Stimulated activated CD8-positive, alpha-beta memory T cell treated with anti-CD3 and anti-CD28 coated beads, Interleukin-15, amount 100 ng/mL, for 4 hours (primary cell): ENCODE measurements around the gene IER3.

Source experiments
- DNase-seq, 2 donors: peaks; one replicate each; pipeline ENCODE4 v3.0.0-alpha.2; 2020; ENCODE audit warnings: low read depth in 2 of 2

IER3 gene

DNA sequence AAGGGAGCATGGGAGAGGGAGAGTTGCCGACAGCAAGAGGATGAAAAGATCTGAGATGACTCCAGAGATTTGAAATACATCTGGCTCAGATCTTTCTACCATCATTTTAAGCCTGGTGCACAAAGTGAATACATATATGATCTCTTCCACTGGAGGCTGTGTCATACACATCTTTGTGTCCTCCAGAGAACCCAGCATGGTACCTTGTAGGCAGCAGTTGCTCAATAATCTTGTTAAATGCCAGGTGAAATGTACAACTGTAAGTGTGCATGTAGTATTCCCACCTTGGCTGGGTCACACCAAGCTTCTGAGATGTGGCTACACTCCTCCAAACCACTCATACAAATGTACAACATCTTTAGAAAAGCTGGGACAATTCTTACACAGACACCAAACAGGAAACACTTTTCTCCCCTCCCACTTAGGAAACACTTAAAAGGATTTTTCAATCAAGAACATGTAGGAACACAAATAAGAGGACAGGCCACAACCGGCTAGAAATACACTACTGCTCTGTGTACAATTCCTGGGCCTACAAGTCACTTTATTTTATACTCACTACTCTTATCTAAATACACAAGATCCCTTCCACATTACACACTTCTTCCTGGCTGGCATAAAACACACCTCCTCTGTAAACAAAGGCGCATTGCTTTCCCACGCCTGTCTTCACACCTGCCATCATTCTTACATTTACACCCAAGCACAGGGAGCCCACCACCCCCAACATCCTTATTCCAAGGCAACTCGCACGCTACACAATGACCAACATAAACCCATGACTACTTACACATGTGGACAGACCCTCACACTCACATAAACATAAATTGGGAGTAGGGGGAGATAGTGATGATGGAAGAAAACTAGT is 3.8 kb upstream of the IER3 start:
- DNase-seq = no peak

DNA sequence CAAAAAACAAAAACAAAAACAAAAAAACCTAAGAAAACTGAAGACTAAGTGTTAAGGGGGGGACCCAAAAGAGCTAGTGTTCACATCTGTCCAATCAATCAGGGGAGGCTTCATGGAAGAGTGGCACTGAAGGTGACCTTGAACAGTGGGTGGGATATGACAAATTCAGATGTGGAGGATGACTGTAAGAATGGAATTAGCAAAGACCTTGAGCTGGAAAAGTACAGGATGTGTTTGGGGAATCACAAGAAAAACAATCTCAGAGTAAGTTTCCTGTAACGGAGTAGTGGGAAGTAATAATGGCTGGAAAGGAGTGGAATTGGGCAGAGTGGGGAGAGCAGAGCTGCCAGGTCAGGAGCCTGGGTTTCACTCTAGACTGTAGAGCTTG is 2.9 kb upstream of the IER3 start:
- DNase-seq = no peak

DNA sequence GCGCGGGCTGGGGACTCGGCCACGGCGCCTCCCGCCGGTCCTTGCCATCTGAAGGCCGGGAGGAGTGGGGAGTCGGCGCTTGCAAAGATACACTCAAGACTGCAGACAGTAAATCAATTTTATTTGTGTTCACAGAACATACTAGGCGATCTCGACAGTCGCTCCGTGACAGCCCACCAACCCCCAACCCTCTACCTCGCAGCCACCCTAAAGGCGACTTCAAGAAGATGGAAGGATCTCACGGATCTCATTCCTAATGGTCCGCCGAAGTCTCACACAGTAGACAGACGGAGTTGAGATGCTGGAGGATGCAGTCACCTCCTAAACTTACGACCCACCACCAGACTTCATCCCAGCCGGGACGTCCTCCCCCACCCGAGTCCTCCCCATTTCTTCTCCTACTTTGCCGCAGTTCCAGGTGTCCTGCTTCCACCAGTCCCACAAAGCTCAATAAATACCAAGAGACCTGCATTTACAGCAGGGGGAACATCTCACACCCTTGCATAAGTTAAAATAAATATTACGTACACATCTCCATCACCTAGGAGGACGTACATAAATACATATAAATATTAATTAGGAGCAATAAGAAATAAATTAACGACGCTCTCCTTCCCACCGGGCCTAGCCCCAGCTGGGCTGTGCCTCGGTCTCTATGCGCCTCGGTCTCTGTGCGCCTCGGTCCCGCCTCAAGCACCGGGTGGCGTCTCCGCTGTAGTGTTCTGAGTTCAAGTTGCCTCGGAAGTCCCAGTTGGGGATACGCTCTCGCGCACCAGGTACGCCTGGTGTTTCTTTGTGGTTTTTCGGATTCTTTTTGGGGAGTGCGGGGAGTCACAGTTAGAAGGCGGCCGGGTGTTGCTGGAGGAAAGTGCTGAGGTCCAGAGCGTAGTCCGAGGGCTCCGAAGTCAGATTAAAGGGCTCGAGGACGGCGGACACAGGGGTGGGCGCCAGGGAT is 971 bp downstream of the IER3 start:
- peak in 1 of 2 donors; percentile 30 for DNase-seq

DNA sequence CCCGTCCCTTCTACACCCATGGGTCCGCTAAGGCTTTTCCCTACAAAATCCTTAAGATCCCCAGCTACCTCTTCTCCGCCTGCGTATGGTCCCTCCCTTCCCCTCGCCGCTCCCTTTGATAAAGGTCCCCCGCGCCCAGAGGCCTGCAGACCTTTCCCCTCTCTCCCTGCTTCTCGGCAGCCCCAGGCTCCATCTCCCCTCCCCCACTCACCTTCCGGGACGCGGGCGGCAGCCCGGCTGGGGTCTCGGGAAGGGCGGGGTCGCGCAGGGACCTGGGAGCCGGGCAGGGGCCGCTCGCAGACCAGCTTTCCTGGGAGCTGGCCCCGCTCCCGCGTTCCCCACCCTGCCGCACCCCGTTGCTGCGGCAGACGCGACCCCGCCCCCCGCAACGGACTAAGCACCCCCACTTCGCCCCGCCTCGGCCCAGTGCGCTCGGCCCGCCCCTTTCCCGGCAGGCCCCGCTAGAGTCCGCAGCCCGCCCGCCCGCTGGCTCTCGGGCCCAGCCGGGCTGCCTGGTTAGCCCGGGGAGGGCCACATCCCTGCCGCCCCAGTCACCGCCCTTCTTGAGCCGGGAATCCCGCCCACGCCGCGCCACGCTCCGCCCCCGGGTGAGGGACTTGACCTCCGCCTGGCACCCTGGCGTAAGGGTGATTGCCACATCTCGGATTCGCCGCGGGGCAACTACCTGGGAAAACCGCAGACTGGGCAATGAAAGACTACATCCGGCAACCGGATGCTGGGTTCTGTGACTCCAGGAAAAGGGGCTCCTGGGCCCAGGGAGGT is 1.8 kb downstream of the IER3 start, which contains the start of gene FLOT1:
FLOT1 (minus strand) TSS at position 372 of the 783 bp plus-strand sequence. CDS start 498 bp downstream, outside the sequence.
- DNase-seq = peak; percentile 89 to 94

DNA sequence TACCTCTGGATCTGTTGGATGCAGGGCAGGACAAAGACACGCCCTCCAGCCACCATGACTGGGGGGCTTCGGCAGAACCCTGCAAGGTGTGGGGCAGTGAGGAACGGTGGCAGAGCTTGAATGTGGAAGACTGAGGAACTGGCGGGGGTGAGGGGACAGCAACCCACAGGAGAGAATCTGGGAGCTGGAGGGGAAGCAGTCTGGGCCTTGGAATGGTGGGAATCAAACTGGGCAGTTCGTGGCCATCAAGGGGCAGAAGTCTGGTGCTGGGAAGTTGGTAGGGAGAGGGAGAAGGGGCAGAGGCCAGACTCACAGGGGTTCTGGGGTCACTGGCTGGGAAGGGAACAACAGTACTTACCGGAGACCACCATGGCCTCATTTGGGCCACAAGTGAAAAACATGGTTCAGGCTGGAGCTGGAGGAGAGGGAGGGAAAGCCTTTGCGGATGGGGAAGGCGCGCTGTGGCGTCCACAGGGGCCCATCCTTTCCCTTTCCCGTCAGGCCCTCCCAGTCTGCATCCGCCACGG is 2.5 kb downstream of the IER3 start:
- peak in 1 of 2 donors; percentile 44 for DNase-seq

DNA sequence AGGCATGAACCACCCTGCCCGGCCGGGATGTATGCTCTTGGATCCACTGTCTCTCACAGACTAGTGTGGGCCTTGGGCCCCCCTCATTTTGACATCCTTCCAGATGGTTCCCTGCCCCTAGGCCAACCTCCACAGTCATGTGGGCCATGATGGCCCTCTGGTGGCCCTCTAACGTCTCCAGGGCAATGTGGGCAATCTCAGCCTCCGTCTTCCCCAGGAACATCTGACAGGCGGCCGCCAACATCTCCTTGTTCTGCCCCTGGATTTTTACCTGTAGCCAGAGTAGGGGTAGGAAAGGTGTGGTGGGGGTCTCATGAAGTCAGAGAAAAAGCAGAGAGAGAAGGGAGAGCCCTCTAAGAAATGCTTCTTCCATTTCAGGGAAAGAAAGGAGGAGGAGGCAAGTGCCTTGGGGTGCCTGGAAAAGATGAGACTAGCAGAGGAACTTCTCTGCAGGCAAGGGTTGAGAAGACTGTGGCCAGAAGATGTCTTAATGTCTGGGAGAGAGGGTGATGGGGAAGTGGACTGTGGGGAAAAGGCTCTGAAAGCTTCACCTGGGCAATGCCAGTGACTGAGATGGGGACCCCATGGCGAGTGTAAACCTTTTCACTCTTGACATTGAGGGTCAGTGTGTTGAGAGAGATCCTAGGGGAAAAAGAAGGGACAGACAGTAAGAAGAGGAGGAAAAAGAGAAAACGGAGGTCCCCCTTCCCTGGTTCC is 3.1 kb downstream of the IER3 start:
- peak in 1 of 2 donors; percentile 26 for DNase-seq

DNA sequence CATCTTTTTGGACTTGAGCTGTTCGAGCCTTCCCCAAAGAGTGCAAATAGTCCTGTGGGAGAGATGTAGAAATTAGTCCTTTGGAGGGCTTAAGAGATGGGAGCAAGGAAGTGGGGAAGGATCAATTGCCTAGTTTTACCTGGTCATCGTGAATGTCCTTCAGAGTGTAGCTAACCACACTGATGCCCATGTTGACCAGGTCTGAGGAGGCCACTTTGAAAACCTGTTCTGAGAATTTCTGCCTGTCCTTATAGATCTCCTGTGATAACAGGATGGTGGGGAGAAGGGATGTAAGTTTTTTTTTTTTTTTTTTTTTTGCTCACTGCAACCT is 3.8 kb downstream of the IER3 start:
- DNase-seq = no peak

DNA sequence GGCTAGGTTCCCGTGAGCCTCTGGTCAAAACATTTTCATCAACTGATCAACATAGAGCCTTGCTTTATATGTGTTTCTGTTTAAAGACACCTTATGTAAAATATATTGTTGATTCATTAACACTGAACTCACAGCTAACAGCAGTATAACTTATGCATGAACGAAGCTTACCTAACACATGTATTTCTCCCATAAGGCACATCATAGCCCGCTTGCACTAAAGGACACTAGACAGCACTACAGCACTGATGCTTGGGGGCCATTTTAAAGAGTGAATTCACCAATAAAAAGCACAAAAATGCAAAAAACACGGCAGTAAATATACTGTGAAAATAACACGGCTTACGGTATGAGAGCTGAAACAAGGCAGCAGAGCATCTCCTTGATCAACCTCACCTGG is 5.8 kb downstream of the IER3 start:
- DNase-seq = no peak

DNA sequence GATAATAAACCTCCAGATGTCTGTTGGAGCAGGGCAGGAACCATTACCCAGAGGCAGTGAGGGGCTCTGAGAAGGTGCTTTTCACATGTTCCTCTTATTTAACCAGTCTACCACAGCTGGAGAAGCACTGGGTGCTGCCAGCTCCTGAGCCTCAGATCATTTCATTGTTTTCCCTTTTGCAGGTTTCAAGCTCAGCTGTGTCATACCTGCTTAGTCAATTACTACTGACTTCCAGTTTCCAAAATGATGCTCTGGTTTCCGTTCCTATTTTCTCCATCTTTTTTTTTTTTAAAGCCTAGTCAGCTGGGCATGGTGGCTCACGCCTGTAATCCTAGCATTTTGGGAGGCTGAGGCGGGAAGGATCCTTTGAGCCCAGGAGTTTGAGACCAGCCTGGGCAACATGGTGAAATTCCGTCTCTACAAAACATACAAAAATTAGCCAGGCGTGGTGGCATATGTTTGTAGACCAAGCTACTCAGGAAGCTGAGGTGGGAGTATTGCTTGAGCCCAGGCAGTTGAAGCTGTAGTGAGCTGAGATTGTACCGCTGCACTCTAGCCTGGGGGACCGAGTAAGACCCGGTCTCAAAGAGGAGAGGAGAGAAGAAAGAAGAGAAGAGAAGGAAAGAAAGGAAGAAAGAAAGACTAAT is 8.6 kb downstream of the IER3 start:
- no peak for DNase-seq

DNA sequence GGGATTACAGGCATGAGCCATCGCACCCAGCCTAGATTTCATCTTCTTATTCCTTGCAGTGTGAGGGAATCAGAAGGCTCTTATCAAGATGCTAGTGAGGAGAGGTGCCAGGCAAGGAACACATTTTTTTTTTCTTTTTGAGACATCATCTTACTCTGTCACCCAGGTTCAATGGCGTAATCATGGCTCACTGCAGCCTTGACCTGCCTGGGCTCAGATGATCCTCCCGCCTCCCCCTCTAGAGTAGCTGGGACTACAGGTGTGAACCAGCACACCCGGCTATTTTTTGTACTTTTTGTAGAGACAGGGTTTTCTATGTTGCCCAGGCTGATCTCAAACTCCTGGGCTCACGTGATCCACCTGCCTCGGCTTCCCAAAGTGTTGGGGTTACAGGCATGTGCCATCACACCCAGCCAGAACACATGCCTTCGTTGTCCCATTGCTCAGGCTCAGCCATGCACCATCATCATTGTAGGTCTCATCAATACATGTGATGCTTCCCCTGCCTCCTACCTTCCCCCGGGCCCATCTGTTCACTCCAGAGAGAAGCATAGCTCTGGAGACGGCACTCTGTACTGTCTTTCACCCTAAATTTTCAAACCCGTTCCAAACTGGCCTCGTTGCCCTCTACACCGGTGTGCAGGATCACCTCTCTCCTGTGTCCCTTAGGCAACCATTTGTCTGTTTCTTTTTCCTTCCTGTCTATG is 12.0 kb downstream of the IER3 start:
- no peak for DNase-seq

DNA sequence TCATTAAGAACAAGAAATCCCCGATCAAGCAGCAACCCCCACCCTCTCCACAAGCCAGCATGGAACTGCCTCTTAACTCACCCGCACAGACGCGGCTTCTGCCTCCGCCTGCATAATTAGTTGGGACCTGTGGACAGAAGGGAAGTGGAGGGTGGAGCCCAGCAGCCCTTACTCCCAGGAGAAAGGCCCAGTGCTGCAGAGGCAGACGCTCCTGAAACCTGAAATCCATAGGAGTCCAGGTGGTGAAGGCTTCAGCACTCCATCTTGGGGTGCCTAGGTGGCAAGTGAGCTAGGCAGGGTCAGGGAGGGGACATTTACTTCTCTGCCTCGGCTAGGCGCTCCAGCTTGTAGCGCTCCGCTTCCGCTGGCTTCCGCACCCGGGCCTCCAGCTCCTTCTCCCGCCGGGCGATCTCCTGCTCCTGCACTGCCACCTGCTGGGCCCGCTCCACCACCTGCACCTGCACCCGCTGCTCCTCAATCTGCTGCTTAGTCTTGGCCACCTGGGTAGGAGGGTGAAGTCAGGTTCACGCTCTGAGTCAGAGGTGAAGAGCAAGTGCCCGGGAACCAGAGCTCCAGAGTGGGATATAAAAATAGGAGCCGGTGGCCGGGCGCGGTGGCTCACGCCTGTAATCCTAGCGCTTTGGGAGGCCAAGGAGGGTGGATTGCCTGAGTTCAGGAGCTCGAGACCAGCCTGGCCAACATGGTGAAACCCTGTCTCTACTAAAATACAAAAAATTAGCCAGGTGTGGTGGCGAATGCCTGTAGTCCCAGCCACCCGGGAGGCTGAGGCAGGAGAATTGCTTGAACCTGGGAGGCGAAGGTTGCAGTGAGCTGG is 13.5 kb downstream of the IER3 start:
- DNase-seq = peak; percentile 60 to 74

DNA sequence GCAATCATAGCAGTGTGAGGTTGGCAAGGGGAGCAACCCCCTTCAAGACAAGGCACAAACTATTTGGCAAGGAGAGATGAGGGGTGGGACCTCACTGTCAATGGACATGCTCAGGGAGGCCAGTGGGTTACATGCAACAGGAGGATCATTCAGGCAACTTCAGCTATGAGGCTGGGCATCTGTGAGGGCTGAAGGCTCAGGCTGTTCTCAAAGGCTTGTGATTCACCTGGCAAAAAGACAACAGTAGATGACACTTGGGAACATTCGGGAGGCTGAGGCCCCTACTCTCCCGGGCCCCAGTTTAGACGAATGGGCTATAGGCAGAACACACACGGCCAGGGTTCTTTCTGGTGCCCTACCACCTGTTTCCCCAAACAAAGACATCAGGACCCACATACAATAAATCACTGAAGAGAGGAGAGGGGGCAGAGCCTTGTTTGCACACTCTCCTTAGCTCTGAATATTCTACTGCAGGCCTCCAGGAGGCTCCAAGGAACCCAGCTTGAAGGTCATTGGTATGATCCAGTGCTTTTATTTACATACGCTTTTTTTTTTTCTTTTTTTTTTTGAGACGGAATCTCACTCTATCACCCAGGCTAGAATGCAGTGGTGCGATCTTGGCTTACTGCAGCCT is 16.3 kb downstream of the IER3 start:
- no peak for DNase-seq

DNA sequence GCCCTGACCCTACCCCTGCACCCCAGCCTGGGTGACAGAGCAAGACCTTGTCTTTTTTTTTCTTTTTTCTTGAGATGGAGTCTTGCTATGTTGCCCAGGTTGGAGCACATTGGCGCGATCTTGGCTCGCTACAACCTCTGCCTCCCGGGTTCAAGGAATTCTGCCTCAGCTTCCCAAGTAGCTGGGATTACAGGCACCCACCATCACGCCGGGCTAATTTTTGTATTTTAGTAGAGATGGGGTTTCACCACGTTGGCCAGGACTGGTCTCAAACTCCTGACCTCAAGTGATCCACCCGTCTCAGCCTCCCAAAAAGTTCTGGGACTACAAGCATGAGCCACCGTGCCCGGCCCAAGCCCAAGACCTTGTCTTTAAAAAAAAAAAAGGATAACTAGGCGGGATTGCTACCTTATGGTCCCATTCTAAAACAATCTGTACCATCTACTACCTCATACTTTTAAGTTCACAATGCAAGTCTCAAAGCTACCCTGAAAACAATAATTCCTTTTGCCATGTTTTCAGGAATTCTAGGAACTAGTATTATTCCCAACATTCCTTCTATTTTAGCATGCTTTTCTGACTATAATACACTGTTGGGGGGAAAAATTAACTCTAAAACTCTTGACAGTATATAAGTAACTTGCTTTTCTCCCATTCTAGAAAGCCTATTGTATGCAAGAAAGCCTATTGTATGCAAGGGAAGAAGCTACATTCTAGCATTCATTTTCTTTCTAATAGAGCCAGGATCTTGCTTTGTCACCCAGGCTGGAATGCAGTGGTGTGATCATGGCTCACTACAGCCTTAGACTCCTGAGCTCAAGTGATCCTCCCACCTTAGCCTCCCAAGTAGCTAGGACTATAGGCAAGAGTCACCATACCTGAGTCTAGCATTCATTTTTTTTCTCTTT is 17.6 kb downstream of the IER3 start:
- no peak for DNase-seq

DNA sequence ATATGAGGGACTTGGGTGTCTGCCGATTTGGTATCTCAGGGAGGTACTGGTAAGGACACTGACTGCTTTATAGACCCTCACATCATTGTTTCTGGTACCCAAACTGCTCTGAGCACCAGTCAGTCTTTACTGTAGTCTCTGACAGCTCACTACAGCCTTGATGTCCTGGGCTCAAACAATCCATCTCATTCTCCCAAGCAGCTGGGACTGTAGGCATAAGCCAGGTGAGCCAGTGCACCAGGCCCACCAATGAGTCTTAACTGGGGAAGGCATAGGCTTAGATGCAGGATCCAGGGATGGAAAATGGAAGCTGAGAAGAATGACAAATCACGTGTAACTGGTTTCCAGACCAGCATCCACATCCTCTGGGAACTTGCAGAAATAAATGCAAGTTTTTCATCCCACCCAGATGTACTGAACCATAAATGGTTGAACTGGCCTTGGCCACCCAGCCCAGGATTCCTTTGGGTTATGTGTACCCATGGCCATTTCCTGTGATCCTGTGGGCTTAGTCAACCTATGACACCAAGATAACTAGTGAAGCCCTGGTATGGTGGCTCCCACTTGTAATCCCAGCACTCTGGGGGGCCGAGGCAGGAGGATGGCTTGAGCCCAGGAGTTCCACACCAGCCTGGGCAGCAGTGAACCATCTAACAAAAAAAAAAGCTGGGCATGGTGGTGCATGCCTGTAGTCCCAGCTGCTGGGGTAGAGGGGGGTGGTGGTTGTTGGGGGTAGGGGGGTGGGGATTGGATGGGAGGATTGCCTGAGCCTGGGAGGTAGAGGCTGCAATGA is 18.4 kb downstream of the IER3 start:
- no peak for DNase-seq

DNA sequence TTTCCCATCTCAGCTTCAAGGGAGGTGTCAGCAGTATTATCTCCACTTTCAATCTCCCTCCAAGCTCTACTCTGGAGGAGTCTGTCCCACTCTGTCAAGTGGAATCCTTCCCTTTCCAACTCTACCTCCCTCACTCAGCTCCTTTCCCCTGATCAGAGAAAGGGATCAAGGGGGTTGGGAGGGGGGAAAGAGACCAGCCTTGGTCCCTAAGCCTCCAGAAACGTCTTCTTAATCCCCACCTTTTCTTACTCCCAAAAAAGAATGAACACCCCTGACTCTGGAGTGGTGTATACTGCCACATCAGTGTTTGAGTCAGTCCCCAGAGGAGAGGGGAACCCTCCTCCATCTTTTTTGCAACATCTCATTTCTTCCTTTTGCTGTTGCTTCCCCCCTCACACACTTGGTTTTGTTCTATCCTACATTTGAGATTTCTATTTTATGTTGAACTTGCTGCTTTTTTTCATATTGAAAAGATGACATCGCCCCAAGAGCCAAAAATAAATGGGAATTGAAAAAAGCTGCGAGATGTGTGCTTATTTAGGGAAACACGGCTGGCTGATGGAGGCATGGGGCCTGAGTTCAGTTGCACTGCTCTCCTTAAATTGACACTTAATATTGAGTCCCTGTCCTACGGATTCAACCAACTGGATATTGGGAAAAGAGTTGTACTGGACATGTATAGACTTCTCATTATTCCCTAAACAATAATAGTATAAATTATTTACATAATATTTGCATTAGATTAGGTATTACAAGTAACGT is 19.3 kb downstream of the IER3 start:
- no peak for DNase-seq
